ENCODE data around the gene CISH.

DNA sequence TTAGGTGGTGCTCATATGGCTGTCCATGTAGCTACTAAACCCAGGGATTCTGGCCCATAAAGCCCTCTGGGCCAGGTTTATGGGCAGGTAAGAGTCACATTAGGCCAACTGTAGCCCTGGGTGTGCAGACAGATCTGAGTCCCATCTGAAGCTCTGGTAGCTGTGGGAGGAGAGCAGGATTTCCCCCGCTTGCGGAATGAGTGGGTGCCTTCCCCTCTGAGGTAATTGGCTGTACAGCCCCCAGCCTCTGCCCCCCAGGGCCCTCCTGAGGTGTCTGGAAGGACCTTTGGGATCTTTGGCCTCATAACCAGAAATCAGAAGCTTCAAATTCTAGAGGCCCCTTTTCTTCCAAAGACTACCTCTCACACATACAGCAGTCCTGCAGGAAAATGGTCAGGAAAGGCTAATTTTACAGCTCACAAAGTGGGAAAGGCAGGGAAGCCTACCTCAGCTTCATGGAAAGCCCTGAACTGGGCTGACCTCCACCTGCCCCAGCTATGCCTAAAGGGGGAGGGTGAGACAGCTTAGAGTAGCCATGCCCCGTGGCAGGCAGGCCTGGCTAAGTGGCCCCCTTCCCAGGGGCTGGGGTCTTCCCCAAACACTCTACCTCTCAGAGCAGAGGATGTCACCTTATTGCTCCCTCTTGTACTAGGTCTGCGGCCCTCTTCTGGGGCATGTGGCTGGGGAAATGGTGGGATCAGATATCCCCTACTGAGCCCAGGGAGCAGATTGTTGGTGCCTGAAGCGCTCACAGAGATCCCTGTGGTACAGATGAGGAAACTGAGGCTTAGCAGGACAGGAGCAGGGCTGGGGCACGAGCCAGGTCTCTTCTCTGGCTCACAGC is 25.4 kb downstream of the CISH start:
- TF ChIP-seq, protein P1, sequence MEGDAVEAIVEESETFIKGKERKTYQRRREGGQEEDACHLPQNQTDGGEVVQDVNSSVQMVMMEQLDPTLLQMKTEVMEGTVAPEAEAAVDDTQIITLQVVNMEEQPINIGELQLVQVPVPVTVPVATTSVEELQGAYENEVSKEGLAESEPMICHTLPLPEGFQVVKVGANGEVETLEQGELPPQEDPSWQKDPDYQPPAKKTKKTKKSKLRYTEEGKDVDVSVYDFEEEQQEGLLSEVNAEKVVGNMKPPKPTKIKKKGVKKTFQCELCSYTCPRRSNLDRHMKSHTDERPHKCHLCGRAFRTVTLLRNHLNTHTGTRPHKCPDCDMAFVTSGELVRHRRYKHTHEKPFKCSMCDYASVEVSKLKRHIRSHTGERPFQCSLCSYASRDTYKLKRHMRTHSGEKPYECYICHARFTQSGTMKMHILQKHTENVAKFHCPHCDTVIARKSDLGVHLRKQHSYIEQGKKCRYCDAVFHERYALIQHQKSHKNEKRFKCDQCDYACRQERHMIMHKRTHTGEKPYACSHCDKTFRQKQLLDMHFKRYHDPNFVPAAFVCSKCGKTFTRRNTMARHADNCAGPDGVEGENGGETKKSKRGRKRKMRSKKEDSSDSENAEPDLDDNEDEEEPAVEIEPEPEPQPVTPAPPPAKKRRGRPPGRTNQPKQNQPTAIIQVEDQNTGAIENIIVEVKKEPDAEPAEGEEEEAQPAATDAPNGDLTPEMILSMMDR (IDR thresholded peaks at IDR 0.05): no peak
- no peak for TF ChIP-seq POLR2AphosphoS5 (IDR thresholded peaks at IDR 0.05; ENCODE audit: low read depth, low read length)
- TF ChIP-seq, protein P2, sequence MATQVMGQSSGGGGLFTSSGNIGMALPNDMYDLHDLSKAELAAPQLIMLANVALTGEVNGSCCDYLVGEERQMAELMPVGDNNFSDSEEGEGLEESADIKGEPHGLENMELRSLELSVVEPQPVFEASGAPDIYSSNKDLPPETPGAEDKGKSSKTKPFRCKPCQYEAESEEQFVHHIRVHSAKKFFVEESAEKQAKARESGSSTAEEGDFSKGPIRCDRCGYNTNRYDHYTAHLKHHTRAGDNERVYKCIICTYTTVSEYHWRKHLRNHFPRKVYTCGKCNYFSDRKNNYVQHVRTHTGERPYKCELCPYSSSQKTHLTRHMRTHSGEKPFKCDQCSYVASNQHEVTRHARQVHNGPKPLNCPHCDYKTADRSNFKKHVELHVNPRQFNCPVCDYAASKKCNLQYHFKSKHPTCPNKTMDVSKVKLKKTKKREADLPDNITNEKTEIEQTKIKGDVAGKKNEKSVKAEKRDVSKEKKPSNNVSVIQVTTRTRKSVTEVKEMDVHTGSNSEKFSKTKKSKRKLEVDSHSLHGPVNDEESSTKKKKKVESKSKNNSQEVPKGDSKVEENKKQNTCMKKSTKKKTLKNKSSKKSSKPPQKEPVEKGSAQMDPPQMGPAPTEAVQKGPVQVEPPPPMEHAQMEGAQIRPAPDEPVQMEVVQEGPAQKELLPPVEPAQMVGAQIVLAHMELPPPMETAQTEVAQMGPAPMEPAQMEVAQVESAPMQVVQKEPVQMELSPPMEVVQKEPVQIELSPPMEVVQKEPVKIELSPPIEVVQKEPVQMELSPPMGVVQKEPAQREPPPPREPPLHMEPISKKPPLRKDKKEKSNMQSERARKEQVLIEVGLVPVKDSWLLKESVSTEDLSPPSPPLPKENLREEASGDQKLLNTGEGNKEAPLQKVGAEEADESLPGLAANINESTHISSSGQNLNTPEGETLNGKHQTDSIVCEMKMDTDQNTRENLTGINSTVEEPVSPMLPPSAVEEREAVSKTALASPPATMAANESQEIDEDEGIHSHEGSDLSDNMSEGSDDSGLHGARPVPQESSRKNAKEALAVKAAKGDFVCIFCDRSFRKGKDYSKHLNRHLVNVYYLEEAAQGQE (IDR thresholded peaks at IDR 0.05; ENCODE audit: insufficient read depth in 1 of 2, low read depth in 2 of 2, low read length in 1 of 2): no peak
- no peak for TF ChIP-seq SIN3A (IDR thresholded peaks at IDR 0.05; ENCODE audit: borderline replicate concordance, insufficient read depth, low read depth, low read length)
